Liver (tissue), 9 donors: ENCODE measurements around the gene GIMAP5. TPM values are rescaled to one million over a fixed set of nuclear protein-coding genes. Genes with fewer than 3 reads are reported as not detected.

Experiments used
- DNase-seq: peaks from one replicate; pipeline ENCODE4 v3.0.0-alpha.2; 2017; ENCODE audit warnings: low spot score
- H3K27ac ChIP-seq, 2 donors: one replicate each; pipeline ENCODE4 v1.7.0; 2013; ENCODE audit warnings: inconsistent platforms in 2 of 2, low read length in 2 of 2, control low read depth in 1 of 2, low read depth in 1 of 2, mild to moderate bottlenecking in 1 of 2
- H3K27me3 ChIP-seq, 4 donors: one replicate each; pipeline versions ENCODE4 v1.6.1 to v1.7.0; 2013; ENCODE audit warnings: low read length in 3 of 4, inconsistent platforms in 1 of 4, mild to moderate bottlenecking in 1 of 4, moderate library complexity in 1 of 4; ENCODE audit not compliant: control insufficient read depth in 4 of 4, insufficient read depth in 4 of 4
- H3K36me3 ChIP-seq, 4 donors: one replicate each; pipeline versions ENCODE4 v1.6.1 to v1.7.0; 2013; ENCODE audit warnings: low read length in 3 of 4, mild to moderate bottlenecking in 3 of 4, low read depth in 1 of 4, moderate library complexity in 1 of 4; ENCODE audit not compliant: control insufficient read depth in 4 of 4, insufficient read depth in 3 of 4
- H3K4me1 ChIP-seq, 4 donors: one replicate each; pipeline versions ENCODE4 v1.6.1 to v1.7.0; 2013; ENCODE audit warnings: low read length in 3 of 4, mild to moderate bottlenecking in 3 of 4, moderate library complexity in 1 of 4; ENCODE audit not compliant: control insufficient read depth in 4 of 4, insufficient read depth in 4 of 4
- H3K4me3 ChIP-seq, 3 donors: one replicate each; pipeline versions ENCODE4 v1.6.1 to v1.7.0; 2013; ENCODE audit warnings: low read length in 3 of 3, control low read depth in 1 of 3, low read depth in 1 of 3, mild to moderate bottlenecking in 1 of 3
- H3K9ac ChIP-seq, 2 donors: one replicate each; pipeline ENCODE4 v1.7.0; 2013; ENCODE audit warnings: low read length in 2 of 2, mild to moderate bottlenecking in 2 of 2, moderate library complexity in 2 of 2, control low read depth in 1 of 2, low read depth in 1 of 2
- H3K9me3 ChIP-seq, 4 donors: one replicate each; pipeline versions ENCODE4 v1.6.1 to v1.7.0; 2013; ENCODE audit warnings: low read length in 3 of 4; ENCODE audit not compliant: control insufficient read depth in 4 of 4
- EGR1 ChIP-seq, 2 donors: IDR thresholded peaks; 2 replicates each; pipeline ENCODE4 v1.6.1; 2016 to 2018; ENCODE audit warnings: antibody characterized with exemption in 2 of 2, low read depth in 2 of 2
- FOXA1 ChIP-seq: IDR thresholded peaks from 2 replicates; pipeline ENCODE4 v1.6.1; 2016; ENCODE audit warnings: antibody characterized with exemption
- FOXA2 ChIP-seq: IDR thresholded peaks from 2 replicates; pipeline ENCODE4 v1.6.1; 2016; ENCODE audit warnings: antibody characterized with exemption
- GABPA ChIP-seq, 2 donors: IDR thresholded peaks in 1 of 2; conservative IDR thresholded peaks in 1 of 2; 2 replicates each; pipeline ENCODE4 v1.6.1; 2016; ENCODE audit warnings: antibody characterized with exemption in 2 of 2, mild to moderate bottlenecking in 1 of 2, moderate library complexity in 1 of 2
- HNF4A ChIP-seq, 2 donors: conservative IDR thresholded peaks; 2 replicates each; pipeline ENCODE4 v1.6.1; 2016; ENCODE audit warnings: antibody characterized with exemption in 2 of 2, mild to moderate bottlenecking in 2 of 2
- HNF4G ChIP-seq: IDR thresholded peaks from 2 replicates; pipeline ENCODE4 v1.6.1; 2016; ENCODE audit warnings: antibody characterized with exemption
- JUND ChIP-seq, 2 donors: IDR thresholded peaks; 2 replicates each; pipeline ENCODE4 v1.6.1; 2016; ENCODE audit warnings: antibody characterized with exemption in 2 of 2
- NR2F2 ChIP-seq: IDR thresholded peaks from 2 replicates; pipeline ENCODE4 v1.6.1; 2016; ENCODE audit warnings: antibody characterized with exemption
- RAD21 ChIP-seq, 2 donors: IDR thresholded peaks; 2 replicates each; pipeline ENCODE4 v1.6.1; 2016; ENCODE audit warnings: antibody characterized with exemption in 2 of 2, mild to moderate bottlenecking in 2 of 2
- RXRA ChIP-seq, 2 donors: IDR thresholded peaks; 2 replicates each; pipeline ENCODE4 v1.6.1; 2017 to 2018; ENCODE audit warnings: antibody characterized with exemption in 2 of 2, mild to moderate bottlenecking in 1 of 2
- SP1 ChIP-seq: IDR thresholded peaks from 2 replicates; pipeline ENCODE4 v1.6.1; 2018; ENCODE audit warnings: antibody characterized with exemption, mild to moderate bottlenecking
- TAF1 ChIP-seq: conservative IDR thresholded peaks from 2 replicates; pipeline ENCODE4 v1.6.1; 2016; ENCODE audit warnings: antibody characterized with exemption, mild to moderate bottlenecking
- YY1 ChIP-seq: IDR thresholded peaks from 2 replicates; pipeline ENCODE4 v1.6.1; 2016; ENCODE audit warnings: antibody characterized with exemption, mild to moderate bottlenecking
- WGBS: extraction: QIAGEN DNeasy Blood & Tissue Kit; methylation state at CpG from one replicate; pipeline ENCODE4 v1.1.7; 2013; 5-methylcytosine and 5-hydroxymethylcytosine counted together
- polyA plus RNA-seq, 2 donors: library from polyadenylated mRNA; stranded (reverse) in 1 of 2; unstranded in 1 of 2; fragments of 200-250 nt in 1 of 2; fragments of >200 nt in 1 of 2; fragmentation: Nextera tagmentation in 1 of 2; extraction: Ambion mirVana in 1 of 2; gene quantifications; one replicate each; pipeline versions ENCODE4 v1.2.1 to v1.2.3, GENCODE V29; 2013 to 2015
- total RNA-seq, 2 donors: library from RNA; depleted of rRNA; stranded (reverse); fragments of >200 nt; gene quantifications; one replicate each; pipeline ENCODE4 v1.2.3, GENCODE V29; 2014
- TF ChIP-seq, protein P1 (sequence below): IDR thresholded peaks from 2 replicates; pipeline ENCODE4 v1.6.1; 2016; ENCODE audit warnings: antibody characterized with exemption
- TF ChIP-seq, protein P2 (sequence below): fragments of 150-350 bp; IDR thresholded peaks from 2 replicates; pipeline ENCODE4 v1.5.1; 2017; ENCODE audit warnings: improper control_type of control experiment, low read depth, low read length; ENCODE audit not compliant: missing input control
- TF ChIP-seq, protein P3 (sequence below): IDR thresholded peaks from 2 replicates; pipeline ENCODE4 v1.6.1; 2016; ENCODE audit warnings: antibody characterized with exemption
- TF ChIP-seq, protein P4 (sequence below): IDR thresholded peaks from 2 replicates; pipeline ENCODE4 v1.6.1; 2016; ENCODE audit warnings: antibody characterized with exemption
- TF ChIP-seq, protein P5 (sequence below): IDR thresholded peaks from 2 replicates; pipeline ENCODE4 v1.6.1; 2016; ENCODE audit warnings: antibody characterized with exemption, mild to moderate bottlenecking
- donor health status: healthy.
- donor health status: healthy.
- donor health status: healthy.
- donor health status: healthy.
- donor health status: healthy.

GIMAP5 gene
- total and polyA plus RNA-seq, 4 donors = 9.7 to 20.6 (median 12.1) TPM

DNA sequence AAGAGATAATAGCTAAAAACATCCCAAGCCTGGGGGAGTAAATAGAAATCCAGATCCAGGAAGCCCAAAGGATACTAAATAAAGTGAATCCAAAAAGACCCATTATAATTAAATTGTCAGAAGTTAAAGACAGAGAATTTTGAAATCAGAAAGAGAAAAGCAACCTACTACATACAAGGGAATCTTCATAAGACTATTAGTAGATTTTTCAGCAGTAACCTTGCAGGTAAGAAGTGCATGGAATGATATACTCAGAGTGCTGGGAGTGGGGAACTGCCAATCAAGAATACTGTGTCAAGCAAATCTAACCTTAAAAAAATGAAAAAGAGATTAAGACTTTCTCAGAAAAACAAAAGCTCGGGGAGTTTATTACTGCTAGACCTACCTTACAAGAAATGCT, 34.0 kb upstream of the GIMAP5 start:
- Histone ChIP-seq H3K27ac (no peak overlapping the region), H3K9ac (no peak overlapping the region), H3K36me3 (no peaks in the 10 kb centered on the region), H3K4me1 (no peaks in the 10 kb centered on the region), H3K9me3 (peaks cover 4 to 25% (median 14%) of the 10 kb centered on the region in 4 donors), H3K27me3 (no peaks in the 10 kb centered on the region), H3K4me3 (no peak overlapping the region)
- no peak for DNase-seq
- TF ChIP-seq NR2F2 (no peak), FOXA2 (no peak)
- WGBS = 78% methylated on average over 1 of the region's 1 CpG

DNA sequence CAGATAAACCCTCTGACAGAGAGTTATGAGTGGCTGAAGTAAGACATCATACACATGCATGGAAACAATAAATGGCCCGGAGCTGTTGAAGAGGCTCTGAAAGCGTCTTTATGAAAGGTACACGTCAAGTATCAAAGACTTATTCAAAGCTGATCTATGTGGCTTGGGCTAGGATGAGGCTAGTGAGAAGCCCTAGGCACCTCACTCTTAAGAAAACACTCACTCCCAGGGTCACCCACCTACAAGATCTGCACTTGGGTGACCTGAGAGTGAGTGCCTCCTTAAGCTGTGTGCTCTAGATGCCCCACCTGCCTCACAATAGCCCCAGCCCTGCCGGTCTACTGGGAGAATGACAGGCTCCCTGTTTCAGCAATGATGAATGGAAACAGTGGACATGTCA, 21.9 kb upstream of the GIMAP5 start:
- TF ChIP-seq, protein P1, sequence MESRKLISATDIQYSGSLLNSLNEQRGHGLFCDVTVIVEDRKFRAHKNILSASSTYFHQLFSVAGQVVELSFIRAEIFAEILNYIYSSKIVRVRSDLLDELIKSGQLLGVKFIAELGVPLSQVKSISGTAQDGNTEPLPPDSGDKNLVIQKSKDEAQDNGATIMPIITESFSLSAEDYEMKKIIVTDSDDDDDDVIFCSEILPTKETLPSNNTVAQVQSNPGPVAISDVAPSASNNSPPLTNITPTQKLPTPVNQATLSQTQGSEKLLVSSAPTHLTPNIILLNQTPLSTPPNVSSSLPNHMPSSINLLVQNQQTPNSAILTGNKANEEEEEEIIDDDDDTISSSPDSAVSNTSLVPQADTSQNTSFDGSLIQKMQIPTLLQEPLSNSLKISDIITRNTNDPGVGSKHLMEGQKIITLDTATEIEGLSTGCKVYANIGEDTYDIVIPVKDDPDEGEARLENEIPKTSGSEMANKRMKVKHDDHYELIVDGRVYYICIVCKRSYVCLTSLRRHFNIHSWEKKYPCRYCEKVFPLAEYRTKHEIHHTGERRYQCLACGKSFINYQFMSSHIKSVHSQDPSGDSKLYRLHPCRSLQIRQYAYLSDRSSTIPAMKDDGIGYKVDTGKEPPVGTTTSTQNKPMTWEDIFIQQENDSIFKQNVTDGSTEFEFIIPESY = no peak
- TF ChIP-seq, protein P2, sequence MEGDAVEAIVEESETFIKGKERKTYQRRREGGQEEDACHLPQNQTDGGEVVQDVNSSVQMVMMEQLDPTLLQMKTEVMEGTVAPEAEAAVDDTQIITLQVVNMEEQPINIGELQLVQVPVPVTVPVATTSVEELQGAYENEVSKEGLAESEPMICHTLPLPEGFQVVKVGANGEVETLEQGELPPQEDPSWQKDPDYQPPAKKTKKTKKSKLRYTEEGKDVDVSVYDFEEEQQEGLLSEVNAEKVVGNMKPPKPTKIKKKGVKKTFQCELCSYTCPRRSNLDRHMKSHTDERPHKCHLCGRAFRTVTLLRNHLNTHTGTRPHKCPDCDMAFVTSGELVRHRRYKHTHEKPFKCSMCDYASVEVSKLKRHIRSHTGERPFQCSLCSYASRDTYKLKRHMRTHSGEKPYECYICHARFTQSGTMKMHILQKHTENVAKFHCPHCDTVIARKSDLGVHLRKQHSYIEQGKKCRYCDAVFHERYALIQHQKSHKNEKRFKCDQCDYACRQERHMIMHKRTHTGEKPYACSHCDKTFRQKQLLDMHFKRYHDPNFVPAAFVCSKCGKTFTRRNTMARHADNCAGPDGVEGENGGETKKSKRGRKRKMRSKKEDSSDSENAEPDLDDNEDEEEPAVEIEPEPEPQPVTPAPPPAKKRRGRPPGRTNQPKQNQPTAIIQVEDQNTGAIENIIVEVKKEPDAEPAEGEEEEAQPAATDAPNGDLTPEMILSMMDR = no peak
- TF ChIP-seq HNF4A (conservative IDR thresholded peaks at IDR 0.05) (no peak), FOXA2 (no peak), EGR1 (IDR thresholded peaks at IDR 0.05; ENCODE audit: low read depth in 2 of 2) (no peak), FOXA1 (no peak), NR2F2 (no peak), RAD21 (IDR thresholded peaks at IDR 0.05) (no peak), JUND (IDR thresholded peaks at IDR 0.05) (no peak), HNF4G (no peak), YY1 (no peak), TAF1 (no peak), GABPA (IDR thresholded peaks at IDR 0.05 in 1 of 2, conservative IDR thresholded peaks at IDR 0.05 in 1 of 2) (no peak), RXRA (IDR thresholded peaks at IDR 0.05) (no peak), SP1 (no peak)
- TF ChIP-seq, protein P3, sequence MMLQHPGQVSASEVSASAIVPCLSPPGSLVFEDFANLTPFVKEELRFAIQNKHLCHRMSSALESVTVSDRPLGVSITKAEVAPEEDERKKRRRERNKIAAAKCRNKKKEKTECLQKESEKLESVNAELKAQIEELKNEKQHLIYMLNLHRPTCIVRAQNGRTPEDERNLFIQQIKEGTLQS = no peak
- TF ChIP-seq, protein P4, sequence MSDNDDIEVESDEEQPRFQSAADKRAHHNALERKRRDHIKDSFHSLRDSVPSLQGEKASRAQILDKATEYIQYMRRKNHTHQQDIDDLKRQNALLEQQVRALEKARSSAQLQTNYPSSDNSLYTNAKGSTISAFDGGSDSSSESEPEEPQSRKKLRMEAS = no peak
- TF ChIP-seq, protein P5, sequence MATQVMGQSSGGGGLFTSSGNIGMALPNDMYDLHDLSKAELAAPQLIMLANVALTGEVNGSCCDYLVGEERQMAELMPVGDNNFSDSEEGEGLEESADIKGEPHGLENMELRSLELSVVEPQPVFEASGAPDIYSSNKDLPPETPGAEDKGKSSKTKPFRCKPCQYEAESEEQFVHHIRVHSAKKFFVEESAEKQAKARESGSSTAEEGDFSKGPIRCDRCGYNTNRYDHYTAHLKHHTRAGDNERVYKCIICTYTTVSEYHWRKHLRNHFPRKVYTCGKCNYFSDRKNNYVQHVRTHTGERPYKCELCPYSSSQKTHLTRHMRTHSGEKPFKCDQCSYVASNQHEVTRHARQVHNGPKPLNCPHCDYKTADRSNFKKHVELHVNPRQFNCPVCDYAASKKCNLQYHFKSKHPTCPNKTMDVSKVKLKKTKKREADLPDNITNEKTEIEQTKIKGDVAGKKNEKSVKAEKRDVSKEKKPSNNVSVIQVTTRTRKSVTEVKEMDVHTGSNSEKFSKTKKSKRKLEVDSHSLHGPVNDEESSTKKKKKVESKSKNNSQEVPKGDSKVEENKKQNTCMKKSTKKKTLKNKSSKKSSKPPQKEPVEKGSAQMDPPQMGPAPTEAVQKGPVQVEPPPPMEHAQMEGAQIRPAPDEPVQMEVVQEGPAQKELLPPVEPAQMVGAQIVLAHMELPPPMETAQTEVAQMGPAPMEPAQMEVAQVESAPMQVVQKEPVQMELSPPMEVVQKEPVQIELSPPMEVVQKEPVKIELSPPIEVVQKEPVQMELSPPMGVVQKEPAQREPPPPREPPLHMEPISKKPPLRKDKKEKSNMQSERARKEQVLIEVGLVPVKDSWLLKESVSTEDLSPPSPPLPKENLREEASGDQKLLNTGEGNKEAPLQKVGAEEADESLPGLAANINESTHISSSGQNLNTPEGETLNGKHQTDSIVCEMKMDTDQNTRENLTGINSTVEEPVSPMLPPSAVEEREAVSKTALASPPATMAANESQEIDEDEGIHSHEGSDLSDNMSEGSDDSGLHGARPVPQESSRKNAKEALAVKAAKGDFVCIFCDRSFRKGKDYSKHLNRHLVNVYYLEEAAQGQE = no peak
- H3K27me3 ChIP-seq = no peaks in the 10 kb centered on the region
- no peak overlapping the region for H3K9ac ChIP-seq
- DNase-seq = no peak
- no peaks in the 10 kb centered on the region for H3K36me3 ChIP-seq
- H3K4me3 ChIP-seq = no peak overlapping the region
- no peaks in the 10 kb centered on the region for H3K4me1 ChIP-seq
- peaks cover 0 to 5% (median 0%) of the 10 kb centered on the region in 4 donors for H3K9me3 ChIP-seq
- H3K27ac ChIP-seq = no peak overlapping the region
- 89% methylated on average over 4 of the region's 4 CpGs for WGBS
